GM12878 (cell line): ENCODE data around the gene PSMA8. TPM values are rescaled to one million over a fixed set of nuclear protein-coding genes. Genes with fewer than 3 reads are reported as not detected.

Experiments
- BCL3 ChIP-seq: IDR thresholded peaks from 2 replicates; pipeline ENCODE4 v1.6.1; 2011; ENCODE audit warnings: borderline replicate concordance, low read depth, mild to moderate bottlenecking, moderate library complexity, low read length; ENCODE audit not compliant: insufficient read depth, poor library complexity, severe bottlenecking
- BRCA1 ChIP-seq: IDR thresholded peaks from 2 replicates; pipeline ENCODE4 v1.6.1; 2011; ENCODE audit warnings: low read depth, low read length, improper control_type of control experiment
- CBFB ChIP-seq: IDR thresholded peaks from 2 replicates; pipeline ENCODE4 v1.6.1; 2016; ENCODE audit warnings: antibody characterized with exemption, low read depth
- CBX3 ChIP-seq: fragments of 200-600 bp; sonication (generic); IDR thresholded peaks from 2 replicates; pipeline ENCODE4 v1.6.1; 2016; ENCODE audit warnings: low read depth, borderline replicate concordance
- CHD4 ChIP-seq: fragments of 200-600 bp; sonication (generic); IDR thresholded peaks from 2 replicates; pipeline ENCODE4 v1.6.1; 2016; ENCODE audit warnings: mild to moderate bottlenecking
- IRF3 ChIP-seq: fragments of 450-650 bp; IDR thresholded peaks from 2 replicates; pipeline ENCODE4 v1.6.1; 2014; ENCODE audit warnings: mild to moderate bottlenecking
- JUND ChIP-seq: IDR thresholded peaks from 2 replicates; pipeline ENCODE4 v1.6.1; 2012; ENCODE audit warnings: low read depth, mild to moderate bottlenecking, low read length, improper control_type of control experiment, moderate library complexity
- POLR2AphosphoS2 ChIP-seq: IDR thresholded peaks from 2 replicates; pipeline ENCODE4 v1.6.1; 2011; ENCODE audit warnings: low read depth, mild to moderate bottlenecking, low read length, improper control_type of control experiment, moderate library complexity
- STAT3 ChIP-seq: IDR thresholded peaks from 2 replicates; pipeline ENCODE4 v1.6.1; 2011; ENCODE audit warnings: low read depth, low read length, improper control_type of control experiment
- TCF3 ChIP-seq: IDR thresholded peaks from 2 replicates; pipeline ENCODE4 v1.6.1; 2012; ENCODE audit warnings: low read depth, mild to moderate bottlenecking, low read length, borderline replicate concordance; ENCODE audit not compliant: insufficient read depth
- polyA plus RNA-seq, 11 experiments: library from polyadenylated mRNA; depleted of rRNA in 4 of 11; unstranded in 6 of 11; stranded (reverse) in 5 of 11; fragments of >200 nt; fragmentation: Nextera tagmentation in 4 of 11; fragmentation: Illumina TruSeq in 1 of 11; extraction: Ambion mirVana in 4 of 11; extraction: Trizol in 1 of 11; gene quantifications; 1 replicate in 1 of 11; 2 replicates in 10 of 11; pipeline versions ENCODE4 v1.2.1 to v1.2.3, GENCODE V29; 2011 to 2016; ENCODE audit warnings: inconsistent platforms in 2 of 11, missing spikeins in 2 of 11, low read depth in 1 of 11
- total RNA-seq, 4 experiments: library from RNA; depleted of rRNA in 3 of 4; stranded (reverse); fragments of >200 nt in 3 of 4; fragmentation: Illumina TruSeq in 1 of 4; extraction: Trizol in 1 of 4; gene quantifications; 2 replicates each; pipeline versions ENCODE4 v1.2.1 to v1.2.3, GENCODE V29; 2013 to 2021
- TF ChIP-seq, protein P1 (sequence below): IDR thresholded peaks from 2 replicates; pipeline ENCODE4 v1.6.1; 2012; ENCODE audit warnings: low read length, inconsistent platforms

Gene PSMA8
- total and polyA plus RNA-seq, 10 of the 15 experiments (the other 5 are each of a cell fraction or from before 2014, with no cell fraction given): 0.07 to 0.15 (median 0.09) TPM; not detected in 6

DNA sequence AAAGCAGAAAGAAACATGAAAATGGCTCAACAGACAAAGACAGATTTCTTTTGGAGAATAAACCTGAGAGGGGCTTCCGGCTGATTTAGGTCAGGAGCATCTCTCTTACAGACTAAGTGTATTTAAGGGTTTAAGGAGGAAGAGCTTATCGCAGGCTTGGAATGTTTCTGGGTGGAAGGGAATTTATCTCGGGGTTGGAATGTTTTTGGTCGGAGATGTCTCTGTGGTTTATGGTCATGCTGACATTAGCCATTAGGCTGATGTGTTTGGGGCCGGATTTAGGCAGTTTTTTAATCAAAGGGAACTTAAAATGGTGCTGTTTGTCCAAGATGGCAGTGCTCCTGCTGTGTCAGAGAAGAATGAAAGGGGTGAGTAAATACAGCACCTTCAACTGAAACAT lies 14.4 kb upstream of the PSMA8 start (continued):
- TF ChIP-seq JUND: no peak
- TF ChIP-seq CHD4: no peak
- no peak for TF ChIP-seq IRF3
- no peak for TF ChIP-seq POLR2AphosphoS2
- no peak for TF ChIP-seq CBFB
- no peak for TF ChIP-seq BCL3
- TF ChIP-seq, protein P1, sequence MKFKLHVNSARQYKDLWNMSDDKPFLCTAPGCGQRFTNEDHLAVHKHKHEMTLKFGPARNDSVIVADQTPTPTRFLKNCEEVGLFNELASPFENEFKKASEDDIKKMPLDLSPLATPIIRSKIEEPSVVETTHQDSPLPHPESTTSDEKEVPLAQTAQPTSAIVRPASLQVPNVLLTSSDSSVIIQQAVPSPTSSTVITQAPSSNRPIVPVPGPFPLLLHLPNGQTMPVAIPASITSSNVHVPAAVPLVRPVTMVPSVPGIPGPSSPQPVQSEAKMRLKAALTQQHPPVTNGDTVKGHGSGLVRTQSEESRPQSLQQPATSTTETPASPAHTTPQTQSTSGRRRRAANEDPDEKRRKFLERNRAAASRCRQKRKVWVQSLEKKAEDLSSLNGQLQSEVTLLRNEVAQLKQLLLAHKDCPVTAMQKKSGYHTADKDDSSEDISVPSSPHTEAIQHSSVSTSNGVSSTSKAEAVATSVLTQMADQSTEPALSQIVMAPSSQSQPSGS: no peak
- TF ChIP-seq TCF3: no peak
- no peak for TF ChIP-seq BRCA1
- TF ChIP-seq STAT3: no peak
- no peak for TF ChIP-seq CBX3
